Type B pancreatic cell (in vitro differentiated cells): Measurements from ENCODE around the gene NDEL1. TPM values are rescaled to one million over a fixed set of nuclear protein-coding genes. Genes with fewer than 3 reads are reported as not detected.

Source experiments
- DNase-seq: peaks from one replicate; pipeline ENCODE4 v3.0.0; 2021; ENCODE audit warnings: mixed read lengths; ENCODE audit not compliant: unreplicated experiment; ENCODE audit errors: extremely low spot score
- H3K27ac Mint-ChIP-seq: 2 replicates; pipeline ENCODE4 v1.8.0; 2021; ENCODE audit warnings: mild to moderate bottlenecking, mixed read lengths
- H3K27me3 Mint-ChIP-seq: 2 replicates; pipeline ENCODE4 v1.8.0; 2021; ENCODE audit warnings: mixed read lengths
- H3K36me3 Mint-ChIP-seq: 2 replicates; pipeline ENCODE4 v1.8.0; 2021; ENCODE audit warnings: mixed read lengths
- H3K4me1 Mint-ChIP-seq: one replicate; pipeline ENCODE4 v1.8.0; 2021; ENCODE audit warnings: mixed read lengths; ENCODE audit not compliant: unreplicated experiment
- H3K4me3 Mint-ChIP-seq: 2 replicates; pipeline ENCODE4 v1.8.0; 2021; ENCODE audit warnings: mild to moderate bottlenecking, mixed read lengths
- H3K9me3 Mint-ChIP-seq: 2 replicates; pipeline ENCODE4 v1.8.0; 2021; ENCODE audit warnings: mixed read lengths
- CTCF ChIP-seq: fragments of 200-600 bp; sonication (generic); conservative IDR thresholded peaks from 2 replicates; pipeline ENCODE4 v1.5.0; 2021; ENCODE audit warnings: antibody characterized with exemption, mild to moderate bottlenecking
- long read RNA-seq: library from polyadenylated mRNA; unstranded; transcript quantifications from one replicate; pipeline ENCODE4 v2.0.0, GENCODE V29; 2020
- total RNA-seq: library from RNA; stranded (reverse); gene quantifications from 2 replicates; pipeline ENCODE4 v1.2.1, GENCODE V29; 2021; ENCODE audit warnings: low replicate concordance

Gene NDEL1
- total RNA-seq, result 51.4 and 77.9 TPM in 2 replicates
- long read RNA-seq, transcript NDEL1-201 (9 exons, 2,372 nt), result major isoform, 17 of 45 reads
- long read RNA-seq, partial matches to known transcripts, result 5 of 45 reads
- long read RNA-seq, other reads (novel, unspliced or antisense), result 16 of 45 reads

- DNase-seq, result peak; percentile 99
- no peak for TF ChIP-seq CTCF
- Mint-ChIP-seq H3K9me3 (no peaks in the 10 kb centered on the region), H3K4me3 (peak within 1 kb of the TSS; percentile 95), H3K27me3 (no peaks in the 10 kb centered on the region), H3K36me3 (peaks cover 6% of the 10 kb centered on the region), H3K27ac (peak within 1 kb of the TSS; percentile 98), H3K4me1 (peaks cover 13% of the 10 kb centered on the region)
These were observed at the start of gene NDEL1 for GRCh38 chr17:8435245-8436168. Gene NDEL1 (plus strand): TSS chr17:8435884. CDS start chr17:8444272, 8,388 bp downstream.

- Mint-ChIP-seq H3K4me3 (peak overlapping the region; percentile 44), H3K4me1 (peaks cover 17% of the 10 kb centered on the region), H3K9me3 (no peaks in the 10 kb centered on the region), H3K27me3 (no peaks in the 10 kb centered on the region), H3K27ac (peak overlapping the region; percentile 65), H3K36me3 (peaks cover 12% of the 10 kb centered on the region)
- no peak for TF ChIP-seq CTCF
- DNase-seq, result no peak
These were observed 48.8 kb upstream of the NDEL1 start for GRCh38 chr17:8386841-8387240.

- no peak for TF ChIP-seq CTCF
- Mint-ChIP-seq H3K9me3 (no peaks in the 10 kb centered on the region), H3K27me3 (no peaks in the 10 kb centered on the region), H3K27ac (peak overlapping the region; percentile 12), H3K4me1 (peaks cover 13% of the 10 kb centered on the region), H3K36me3 (peaks cover 1% of the 10 kb centered on the region), H3K4me3 (no peak overlapping the region)
- DNase-seq, result no peak
These were observed 47.6 kb upstream of the NDEL1 start for GRCh38 chr17:8387914-8388651.

GRCh38 chr17:8391711-8392110 is 44.0 kb upstream of the NDEL1 start:
- H3K4me3 Mint-ChIP-seq, result no peak overlapping the region
- no peaks in the 10 kb centered on the region for H3K36me3 Mint-ChIP-seq
- TF ChIP-seq CTCF, result no peak
- peak overlapping the region; percentile 31 for H3K27ac Mint-ChIP-seq
- peaks cover 24% of the 10 kb centered on the region for H3K27me3 Mint-ChIP-seq
- H3K9me3 Mint-ChIP-seq, result no peaks in the 10 kb centered on the region
- H3K4me1 Mint-ChIP-seq, result peaks cover 2% of the 10 kb centered on the region
- no peak for DNase-seq

- no peaks in the 10 kb centered on the region for H3K9me3 Mint-ChIP-seq
- no peak overlapping the region for H3K27ac Mint-ChIP-seq
- no peaks in the 10 kb centered on the region for H3K36me3 Mint-ChIP-seq
- H3K4me3 Mint-ChIP-seq, result no peak overlapping the region
- no peak for TF ChIP-seq CTCF
- no peak for DNase-seq
- H3K27me3 Mint-ChIP-seq, result peaks cover 25% of the 10 kb centered on the region
- no peaks in the 10 kb centered on the region for H3K4me1 Mint-ChIP-seq
These were observed 43.4 kb upstream of the NDEL1 start for GRCh38 chr17:8392274-8392673.
